Mammary microvascular endothelial cell (primary cell): ENCODE data around the gene PCDHGA2. TPM values are rescaled to one million over a fixed set of nuclear protein-coding genes. Genes with fewer than 3 reads are reported as not detected.

Source experiments
- total RNA-seq: library from RNA; depleted of rRNA; stranded (reverse); fragments of >200 nt; gene quantifications from 2 replicates; pipeline ENCODE4 v1.2.3, GENCODE V29; 2015

PCDHGA2 gene
- total RNA-seq, 1 donor from 2014 or later = 0.73 TPM

Other genes with a start within 250 kb of the PCDHGA2 start
- 0.40 and 1.7 TPM in 2 replicates for gene PCDHB2, start 244.1 kb upstream of the PCDHGA2 start, total RNA-seq
- gene PCDHB3, start 238.3 kb upstream of the PCDHGA2 start, total RNA-seq = 0.30 and 0.47 TPM in 2 replicates
- 0.07 and 0.10 TPM in 2 replicates for gene PCDHB4, start 216.9 kb upstream of the PCDHGA2 start, total RNA-seq
- gene PCDHB5, start 203.6 kb upstream of the PCDHGA2 start, total RNA-seq = 0.15 and 0.47 TPM in 2 replicates
- gene PCDHB6, start 188.7 kb upstream of the PCDHGA2 start, total RNA-seq = not detected in 2 replicates
- gene PCDHB7, start 166.1 kb upstream of the PCDHGA2 start, total RNA-seq = 0.05 and 0.07 TPM in 2 replicates
- gene PCDHB8, start 161.0 kb upstream of the PCDHGA2 start, total RNA-seq = 0.25 TPM in 1 of 2 replicates, not detected in the other
- under 0.01 and 0.25 TPM in 2 replicates for gene PCDHB16, start 156.4 kb upstream of the PCDHGA2 start, total RNA-seq
- 0.15 and 0.27 TPM in 2 replicates for gene PCDHB9, start 151.6 kb upstream of the PCDHGA2 start, total RNA-seq
- 0.53 and 0.59 TPM in 2 replicates for gene PCDHB10, start 146.4 kb upstream of the PCDHGA2 start, total RNA-seq
- not detected in 2 replicates for gene PCDHB11, start 139.1 kb upstream of the PCDHGA2 start, total RNA-seq
- 0.05 and 0.13 TPM in 2 replicates for gene PCDHB12, start 130.0 kb upstream of the PCDHGA2 start, total RNA-seq
- gene PCDHB13, start 124.8 kb upstream of the PCDHGA2 start, total RNA-seq = 0.30 and 0.33 TPM in 2 replicates
- 0.20 and 0.30 TPM in 2 replicates for gene PCDHB14, start 115.4 kb upstream of the PCDHGA2 start, total RNA-seq
- gene PCDHB15, start 93.4 kb upstream of the PCDHGA2 start, total RNA-seq = 0.15 and 0.40 TPM in 2 replicates
- 0.15 TPM in 1 of 2 replicates, not detected in the other for gene SLC25A2, start 34.7 kb upstream of the PCDHGA2 start, total RNA-seq
- gene TAF7, start 18.0 kb upstream of the PCDHGA2 start, total RNA-seq = 44.8 and 50.7 TPM in 2 replicates
- 0.20 and 0.59 TPM in 2 replicates for gene PCDHGA1, start 8.2 kb upstream of the PCDHGA2 start, total RNA-seq
- gene PCDHGA3, start 5.1 kb downstream of the PCDHGA2 start, total RNA-seq = 0.13 and 0.49 TPM in 2 replicates
- 0.44 and 0.60 TPM in 2 replicates for gene PCDHGB1, start 11.3 kb downstream of the PCDHGA2 start, total RNA-seq
- 2.8 and 3.9 TPM in 2 replicates for gene PCDHGA4, start 16.3 kb downstream of the PCDHGA2 start, total RNA-seq
- gene PCDHGB2, start 21.2 kb downstream of the PCDHGA2 start, total RNA-seq = 2.9 and 3.3 TPM in 2 replicates
- gene PCDHGA5, start 25.4 kb downstream of the PCDHGA2 start, total RNA-seq = 0.53 and 0.79 TPM in 2 replicates
- 0.67 and 1.4 TPM in 2 replicates for gene PCDHGB3, start 31.5 kb downstream of the PCDHGA2 start, total RNA-seq
- 0.73 and 1.2 TPM in 2 replicates for gene PCDHGA6, start 35.1 kb downstream of the PCDHGA2 start, total RNA-seq
- 0.80 and 1.1 TPM in 2 replicates for gene PCDHGA7, start 44.0 kb downstream of the PCDHGA2 start, total RNA-seq
- 3.3 and 4.2 TPM in 2 replicates for gene PCDHGB4, start 48.9 kb downstream of the PCDHGA2 start, total RNA-seq
- 0.15 and 0.33 TPM in 2 replicates for gene PCDHGA8, start 53.9 kb downstream of the PCDHGA2 start, total RNA-seq
- 7.9 and 8.3 TPM in 2 replicates for gene PCDHGB5, start 59.2 kb downstream of the PCDHGA2 start, total RNA-seq
- gene PCDHGA9, start 64.0 kb downstream of the PCDHGA2 start, total RNA-seq = 1.2 and 1.8 TPM in 2 replicates
- 0.73 and 1.2 TPM in 2 replicates for gene PCDHGB6, start 69.3 kb downstream of the PCDHGA2 start, total RNA-seq
- 1.7 and 2.6 TPM in 2 replicates for gene PCDHGA10, start 74.2 kb downstream of the PCDHGA2 start, total RNA-seq
- gene PCDHGB7, start 78.9 kb downstream of the PCDHGA2 start, total RNA-seq = 3.1 and 5.3 TPM in 2 replicates
- gene PCDHGA11, start 82.3 kb downstream of the PCDHGA2 start, total RNA-seq = 4.4 and 4.6 TPM in 2 replicates
- gene PCDHGA12, start 91.7 kb downstream of the PCDHGA2 start, total RNA-seq = 4.7 and 5.9 TPM in 2 replicates
- 18.0 and 18.2 TPM in 2 replicates for gene PCDHGC3, start 137.2 kb downstream of the PCDHGA2 start, total RNA-seq
- gene PCDHGC4, start 146.3 kb downstream of the PCDHGA2 start, total RNA-seq = 0.20 and 0.44 TPM in 2 replicates
- 0.15 and 0.20 TPM in 2 replicates for gene PCDHGC5, start 150.3 kb downstream of the PCDHGA2 start, total RNA-seq